Suprapubic skin (tissue), 4 donors: Measurements from ENCODE around the gene AGAP3.
A peak's percentile ranks its signal among the peaks of the same experiment; 100 is the strongest.

Experiments
- POLR2A ChIP-seq, 2 donors: fragments of 450-650 bp; IDR thresholded peaks; one replicate each; pipeline ENCODE4 v1.6.1; 2017; ENCODE audit warnings: antibody characterized with exemption in 2 of 2, mild to moderate bottlenecking in 2 of 2, moderate library complexity in 2 of 2
- POLR2AphosphoS5 ChIP-seq, 3 donors: sonication (generic); formaldehyde crosslinking; IDR thresholded peaks; one replicate each; pipeline ENCODE4 v1.6.1; 2017; ENCODE audit warnings: antibody characterized with exemption in 3 of 3
- TF ChIP-seq, protein P1 (sequence below), 2 donors: fragments of 200-600 bp in 1 of 2; fragments of 450-650 bp in 1 of 2; sonication (generic) in 1 of 2; IDR thresholded peaks; one replicate each; pipeline ENCODE4 v1.5.1; 2016 to 2019; ENCODE audit warnings: antibody characterized with exemption in 2 of 2, mild to moderate bottlenecking in 1 of 2, moderate library complexity in 1 of 2

DNA sequence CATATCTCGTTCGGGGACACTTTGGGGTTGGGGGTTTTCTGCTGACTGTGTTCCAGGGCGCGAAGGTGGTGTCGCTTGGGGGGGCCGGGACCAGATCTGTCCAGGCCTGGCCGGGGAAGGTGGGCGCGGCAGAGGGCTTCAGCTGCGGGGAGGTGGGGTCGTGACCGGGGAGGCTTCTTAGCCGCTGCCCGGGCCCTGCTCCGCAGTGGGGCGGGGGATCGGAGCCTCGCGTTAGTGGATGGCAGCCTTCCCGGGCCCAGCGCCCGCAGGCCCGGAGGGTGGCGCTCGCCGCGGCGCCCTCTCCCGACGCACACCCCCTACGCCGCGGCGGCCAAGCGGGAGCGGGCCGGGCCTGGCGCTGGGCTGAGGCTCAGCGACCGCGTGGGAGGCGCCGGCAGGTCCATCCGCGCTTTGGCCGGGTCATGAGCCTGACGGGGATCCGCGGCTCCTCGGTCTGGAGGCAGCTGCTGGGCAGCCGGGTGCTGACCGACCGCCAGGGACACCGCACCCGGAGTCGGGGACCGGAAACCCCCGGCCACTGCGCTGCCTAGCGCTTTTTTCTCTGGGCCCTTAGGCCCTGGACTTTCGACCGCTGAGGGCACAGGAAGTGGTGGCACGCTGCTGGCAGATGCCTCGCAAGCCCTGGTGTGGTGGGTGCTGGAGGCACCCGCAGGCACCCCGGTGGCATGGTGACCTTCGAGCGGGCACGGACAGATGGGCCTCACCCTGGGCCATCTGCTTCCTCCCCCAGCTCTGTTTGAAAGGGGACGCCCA is 1.2 kb downstream of the AGAP3 start:
- TF ChIP-seq, protein P1, sequence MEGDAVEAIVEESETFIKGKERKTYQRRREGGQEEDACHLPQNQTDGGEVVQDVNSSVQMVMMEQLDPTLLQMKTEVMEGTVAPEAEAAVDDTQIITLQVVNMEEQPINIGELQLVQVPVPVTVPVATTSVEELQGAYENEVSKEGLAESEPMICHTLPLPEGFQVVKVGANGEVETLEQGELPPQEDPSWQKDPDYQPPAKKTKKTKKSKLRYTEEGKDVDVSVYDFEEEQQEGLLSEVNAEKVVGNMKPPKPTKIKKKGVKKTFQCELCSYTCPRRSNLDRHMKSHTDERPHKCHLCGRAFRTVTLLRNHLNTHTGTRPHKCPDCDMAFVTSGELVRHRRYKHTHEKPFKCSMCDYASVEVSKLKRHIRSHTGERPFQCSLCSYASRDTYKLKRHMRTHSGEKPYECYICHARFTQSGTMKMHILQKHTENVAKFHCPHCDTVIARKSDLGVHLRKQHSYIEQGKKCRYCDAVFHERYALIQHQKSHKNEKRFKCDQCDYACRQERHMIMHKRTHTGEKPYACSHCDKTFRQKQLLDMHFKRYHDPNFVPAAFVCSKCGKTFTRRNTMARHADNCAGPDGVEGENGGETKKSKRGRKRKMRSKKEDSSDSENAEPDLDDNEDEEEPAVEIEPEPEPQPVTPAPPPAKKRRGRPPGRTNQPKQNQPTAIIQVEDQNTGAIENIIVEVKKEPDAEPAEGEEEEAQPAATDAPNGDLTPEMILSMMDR (IDR thresholded peaks at IDR 0.05): peak in 1 of 2 donors; percentile 18
- TF ChIP-seq POLR2A (IDR thresholded peaks at IDR 0.05): no peak
- no peak for TF ChIP-seq POLR2AphosphoS5 (IDR thresholded peaks at IDR 0.05)
